HepG2 (cell line): ENCODE data around the gene TSTD2. TPM values are rescaled to one million over a fixed set of nuclear protein-coding genes. Genes with fewer than 3 reads are reported as not detected.

Source experiments
- DMAP1 ChIP-seq: IDR thresholded peaks from 2 replicates; pipeline ENCODE4 v1.6.1; 2016
- ETV5 ChIP-seq: IDR thresholded peaks from 2 replicates; pipeline ENCODE4 v1.6.1; 2018; ENCODE audit warnings: missing biosample characterization, missing genetic modification reagents, inconsistent platforms, borderline replicate concordance
- FIP1L1 ChIP-seq: fragments of 200-400 bp; formaldehyde crosslinking; IDR thresholded peaks from 2 replicates; pipeline ENCODE4 v1.6.1; 2018; ENCODE audit warnings: low read depth, mild to moderate bottlenecking, low read length, moderate library complexity, borderline replicate concordance; ENCODE audit not compliant: insufficient read depth
- KLF16 ChIP-seq, 2 experiments: sonication (generic) in 1 of 2; formaldehyde crosslinking in 1 of 2; IDR thresholded peaks; 2 replicates each; pipeline versions ENCODE4 v1.6.1 to v1.8.0; 2016 to 2023; ENCODE audit warnings: missing genetic modification reagents in 2 of 2, missing compliant biosample characterization in 1 of 2
- MAX ChIP-seq: IDR thresholded peaks from 2 replicates; pipeline ENCODE4 v1.6.1; 2012; ENCODE audit warnings: inconsistent platforms
- MEIS2 ChIP-seq: sonication (generic); formaldehyde crosslinking; IDR thresholded peaks from 2 replicates; pipeline ENCODE4 v1.9.0; 2021; ENCODE audit warnings: mild to moderate bottlenecking, missing genetic modification reagents
- NCOA1 ChIP-seq: sonication (generic); formaldehyde crosslinking; IDR thresholded peaks from 2 replicates; pipeline ENCODE4 v1.9.0; 2021; ENCODE audit warnings: missing genetic modification reagents
- PTBP1 ChIP-seq: fragments of 200-400 bp; formaldehyde crosslinking; IDR thresholded peaks from 2 replicates; pipeline ENCODE4 v1.6.1; 2018; ENCODE audit warnings: low read length, low read depth; ENCODE audit not compliant: poor library complexity, severe bottlenecking
- RAD21 ChIP-seq: fragments of 450-650 bp; formaldehyde crosslinking; IDR thresholded peaks from 2 replicates; pipeline ENCODE4 v1.5.0; 2020; ENCODE audit warnings: mild to moderate bottlenecking
- RBFOX2 ChIP-seq: fragments of 200-400 bp; formaldehyde crosslinking; IDR thresholded peaks from 2 replicates; pipeline ENCODE4 v1.6.1; 2017; ENCODE audit warnings: low read depth, mild to moderate bottlenecking, low read length
- RXRA ChIP-seq: sonication (generic); formaldehyde crosslinking; IDR thresholded peaks from 2 replicates; pipeline ENCODE4 v1.5.1; 2020; ENCODE audit warnings: missing genetic modification reagents
- TBX2 ChIP-seq: sonication (generic); formaldehyde crosslinking; IDR thresholded peaks from 2 replicates; pipeline ENCODE4 v1.5.0; 2020; ENCODE audit warnings: missing genetic modification reagents, mild to moderate bottlenecking, borderline replicate concordance
- ZBED4 ChIP-seq: sonication (generic); formaldehyde crosslinking; IDR thresholded peaks from 2 replicates; pipeline ENCODE4 v1.4.0; 2020; ENCODE audit warnings: missing genetic modification reagents, borderline replicate concordance
- ZBTB43 ChIP-seq: sonication (generic); formaldehyde crosslinking; conservative IDR thresholded peaks from 2 replicates; pipeline ENCODE4 v1.4.0; 2020; ENCODE audit warnings: missing genetic modification reagents
- ZNF17 ChIP-seq: sonication (generic); formaldehyde crosslinking; IDR thresholded peaks from 2 replicates; pipeline ENCODE4 v1.5.0; 2020; ENCODE audit warnings: mild to moderate bottlenecking, missing genetic modification reagents
- ZNF337 ChIP-seq: sonication (generic); formaldehyde crosslinking; IDR thresholded peaks from 2 replicates; pipeline ENCODE4 v1.5.1; 2020; ENCODE audit warnings: missing genetic modification reagents, low read depth, mild to moderate bottlenecking, borderline replicate concordance
- ZNF768 ChIP-seq: sonication (generic); formaldehyde crosslinking; IDR thresholded peaks from 2 replicates; pipeline ENCODE4 v1.4.0; 2020; ENCODE audit warnings: missing genetic modification reagents
- ZNF772 ChIP-seq: sonication (generic); formaldehyde crosslinking; IDR thresholded peaks from 2 replicates; pipeline ENCODE4 v1.5.0; 2020; ENCODE audit warnings: mild to moderate bottlenecking, missing genetic modification reagents
- ZNF776 ChIP-seq: sonication (generic); formaldehyde crosslinking; IDR thresholded peaks from 2 replicates; pipeline ENCODE4 v1.4.0; 2020; ENCODE audit warnings: mild to moderate bottlenecking, missing genetic modification reagents
- polyA plus RNA-seq, 8 experiments: library from polyadenylated mRNA; depleted of rRNA in 3 of 8; stranded (reverse) in 7 of 8; unstranded in 1 of 8; fragments of >200 nt; fragmentation: Illumina TruSeq in 4 of 8; extraction: Trizol in 4 of 8; gene quantifications; 2 replicates each; pipeline versions ENCODE4 v1.2.1 to v1.2.3, GENCODE V29; 2011 to 2016; ENCODE audit warnings: low read depth in 4 of 8, missing spikeins in 1 of 8, mixed read lengths in 1 of 8; ENCODE audit not compliant: insufficient read depth in 1 of 8
- total RNA-seq, 5 experiments: library from RNA; depleted of rRNA; stranded (reverse); fragments of >200 nt; fragmentation: Illumina TruSeq; extraction: Trizol; gene quantifications; 2 replicates each; pipeline ENCODE4 v1.2.3, GENCODE V29; 2016; ENCODE audit warnings: low read depth in 1 of 5
- TF ChIP-seq, protein P1 (sequence below): sonication (generic); formaldehyde crosslinking; conservative IDR thresholded peaks from 2 replicates; pipeline ENCODE4 v1.8.1; 2023; ENCODE audit warnings: missing genetic modification reagents
- TF ChIP-seq, protein P2 (sequence below): sonication (generic); formaldehyde crosslinking; IDR thresholded peaks from 2 replicates; pipeline ENCODE4 v1.8.1; 2023; ENCODE audit warnings: mild to moderate bottlenecking, missing genetic modification reagents
- TF ChIP-seq, protein P3 (sequence below): sonication (generic); formaldehyde crosslinking; IDR thresholded peaks from 2 replicates; pipeline ENCODE4 v1.4.0; 2020; ENCODE audit warnings: mild to moderate bottlenecking, missing genetic modification reagents

TSTD2 gene
- total and polyA plus RNA-seq, 2 of the 13 experiments (the other 11 are each of a cell fraction or from before 2014, with no cell fraction given) = 16.0 to 23.1 TPM

- TF ChIP-seq, protein P1, sequence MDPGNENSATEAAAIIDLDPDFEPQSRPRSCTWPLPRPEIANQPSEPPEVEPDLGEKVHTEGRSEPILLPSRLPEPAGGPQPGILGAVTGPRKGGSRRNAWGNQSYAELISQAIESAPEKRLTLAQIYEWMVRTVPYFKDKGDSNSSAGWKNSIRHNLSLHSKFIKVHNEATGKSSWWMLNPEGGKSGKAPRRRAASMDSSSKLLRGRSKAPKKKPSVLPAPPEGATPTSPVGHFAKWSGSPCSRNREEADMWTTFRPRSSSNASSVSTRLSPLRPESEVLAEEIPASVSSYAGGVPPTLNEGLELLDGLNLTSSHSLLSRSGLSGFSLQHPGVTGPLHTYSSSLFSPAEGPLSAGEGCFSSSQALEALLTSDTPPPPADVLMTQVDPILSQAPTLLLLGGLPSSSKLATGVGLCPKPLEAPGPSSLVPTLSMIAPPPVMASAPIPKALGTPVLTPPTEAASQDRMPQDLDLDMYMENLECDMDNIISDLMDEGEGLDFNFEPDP = 0 out of 2 replicates have a peak, but pooled peaks have one; percentile 88
- TF ChIP-seq ZNF772 (CRISPR knock-in tag) (0 out of 2 replicates have a peak, but pooled peaks have one; percentile 6), MEIS2 (no peak), RXRA (CRISPR knock-in tag) (0 out of 2 replicates have a peak, but pooled peaks have one; percentile 2), ZBTB43 (no peak), FIP1L1 (no peak), NCOA1 (0 out of 2 replicates have a peak, but pooled peaks have one; percentile 62), ETV5 (no peak), ZNF17 (CRISPR knock-in tag) (no peak), ZNF768 (CRISPR knock-in tag) (peak; percentile 67), PTBP1 (peak; percentile 50), MAX (peak; percentile 39; the same call in 1 of the 2 replicates), TBX2 (no peak), KLF16 (CRISPR knock-in tag; IDR thresholded peaks at IDR 0.05) (peak in 1 of 2 experiments; percentile 57; a peak in 1 of 4 replicates), ZNF337 (0 out of 2 replicates have a peak, but pooled peaks have one; percentile 54), RAD21 (0 out of 2 replicates have a peak, but pooled peaks have one; percentile 26), ZBED4 (CRISPR knock-in tag) (0 out of 2 replicates have a peak, but pooled peaks have one; percentile 15), RBFOX2 (no peak), DMAP1 (0 out of 2 replicates have a peak, but pooled peaks have one; percentile 22), ZNF776 (CRISPR knock-in tag) (no peak)
- TF ChIP-seq, protein P2, sequence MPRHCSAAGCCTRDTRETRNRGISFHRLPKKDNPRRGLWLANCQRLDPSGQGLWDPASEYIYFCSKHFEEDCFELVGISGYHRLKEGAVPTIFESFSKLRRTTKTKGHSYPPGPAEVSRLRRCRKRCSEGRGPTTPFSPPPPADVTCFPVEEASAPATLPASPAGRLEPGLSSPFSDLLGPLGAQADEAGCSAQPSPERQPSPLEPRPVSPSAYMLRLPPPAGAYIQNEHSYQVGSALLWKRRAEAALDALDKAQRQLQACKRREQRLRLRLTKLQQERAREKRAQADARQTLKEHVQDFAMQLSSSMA (CRISPR knock-in tag) = peak; percentile 81
- TF ChIP-seq, protein P3, sequence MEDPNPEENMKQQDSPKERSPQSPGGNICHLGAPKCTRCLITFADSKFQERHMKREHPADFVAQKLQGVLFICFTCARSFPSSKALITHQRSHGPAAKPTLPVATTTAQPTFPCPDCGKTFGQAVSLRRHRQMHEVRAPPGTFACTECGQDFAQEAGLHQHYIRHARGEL (CRISPR knock-in tag) = 0 out of 2 replicates have a peak, but pooled peaks have one; percentile 3
These were observed 807 bp upstream of the TSTD2 start (continued) for GRCh38 chr9:97633859-97634490.
